GM20431 (cell line): ENCODE measurements around the gene RPL3.

ENCODE experiments used
- in situ Hi-C: fragments of 300-500 bp; cut with MseI, MboI; formaldehyde crosslinking; loops from one replicate; pipeline ENCODE4 v1.15.0; 2020; ENCODE audit warnings: low sequenced_read_pairs; ENCODE audit not compliant: unreplicated experiment

RPL3 gene

GRCh38 chr22:39289975-39290720 is 29.3 kb downstream of the RPL3 start:
- in situ Hi-C loops = no loop called here

DNA sequence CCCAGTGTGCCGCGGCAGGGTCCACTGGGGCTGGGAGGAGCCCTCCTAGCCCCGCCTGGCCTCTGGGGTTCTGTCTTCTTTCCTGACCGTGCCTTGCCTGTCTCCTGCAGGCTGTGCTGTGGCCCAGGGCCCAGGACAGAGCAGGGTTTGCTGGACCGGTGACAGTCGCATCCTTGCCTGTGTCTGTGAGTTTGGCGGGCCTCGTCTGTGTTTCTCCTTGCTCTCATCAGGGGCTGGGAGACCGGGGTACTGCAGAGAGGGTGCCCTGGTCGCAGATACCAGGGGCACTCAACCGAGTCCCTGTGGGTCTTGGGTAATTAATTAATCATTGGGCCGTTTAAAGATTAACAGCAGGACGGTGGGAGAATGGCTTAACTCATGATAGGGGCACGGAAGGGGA is 29.9 kb downstream of the RPL3 start:
- in situ Hi-C loops = no loop called here

DNA sequence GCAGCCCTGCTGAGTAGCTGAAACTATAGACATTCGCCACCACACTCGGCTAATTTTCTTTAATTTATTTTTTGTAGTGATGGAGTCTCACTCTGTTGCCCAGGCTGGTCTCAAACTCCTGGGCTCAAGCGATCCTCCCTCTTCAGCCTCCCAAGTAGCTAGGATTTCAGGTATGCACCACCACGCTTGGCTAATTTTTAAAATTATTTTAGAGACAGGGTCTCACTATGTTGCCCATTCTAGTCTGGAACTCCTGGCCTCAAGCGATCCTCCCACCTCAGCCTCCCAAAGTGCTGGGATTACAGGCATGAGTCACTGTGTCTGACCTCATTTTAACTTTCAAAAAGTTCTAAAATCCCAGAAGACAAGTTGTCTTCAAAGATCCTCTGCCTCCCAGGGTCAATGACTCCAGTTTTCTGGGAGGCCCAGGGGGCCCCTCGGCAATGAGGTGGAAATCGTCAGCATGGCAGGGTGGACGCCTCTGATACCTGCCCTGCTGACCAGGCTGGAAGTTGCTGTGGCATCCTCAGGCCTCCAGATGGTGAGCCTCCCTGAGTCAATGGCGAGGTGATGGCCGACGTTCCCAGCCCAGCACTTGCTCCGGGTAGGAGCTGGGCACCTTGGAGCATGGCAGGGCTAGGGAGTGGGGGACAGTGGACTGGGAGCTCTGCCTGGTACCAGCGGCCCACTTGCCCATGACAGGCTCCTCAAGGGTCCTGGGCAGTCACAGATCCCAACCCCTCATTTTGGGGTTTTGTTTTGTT is 31.1 kb downstream of the RPL3 start:
- in situ Hi-C loops = no loop called here

- in situ Hi-C loops = no loop called here
Observed at GRCh38 chr22:39287076-39287725, 32.2 kb downstream of the RPL3 start.

DNA sequence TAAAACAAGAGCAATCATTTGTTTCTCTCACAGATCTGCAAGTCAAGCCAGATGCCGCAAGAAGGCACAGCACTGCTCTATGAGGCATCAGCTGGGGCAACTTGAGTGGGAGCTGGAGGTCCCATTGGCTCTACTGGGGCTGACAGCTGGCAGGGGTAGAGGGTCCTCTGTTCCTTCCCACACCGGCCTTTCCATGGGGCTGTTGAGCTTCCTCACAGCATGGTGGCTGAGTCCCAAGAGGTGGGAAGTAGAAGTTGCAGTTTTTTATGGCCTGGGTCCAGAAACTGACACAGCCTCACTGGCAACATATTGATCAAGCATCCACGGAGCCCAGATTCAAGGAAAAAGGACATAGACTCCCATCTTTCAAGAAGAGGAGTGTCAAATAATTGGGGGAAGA is 34.4 kb downstream of the RPL3 start:
- in situ Hi-C loops = no loop called here

GRCh38 chr22:39284142-39284980 is 35.1 kb downstream of the RPL3 start:
- in situ Hi-C loops = no loop called here

DNA sequence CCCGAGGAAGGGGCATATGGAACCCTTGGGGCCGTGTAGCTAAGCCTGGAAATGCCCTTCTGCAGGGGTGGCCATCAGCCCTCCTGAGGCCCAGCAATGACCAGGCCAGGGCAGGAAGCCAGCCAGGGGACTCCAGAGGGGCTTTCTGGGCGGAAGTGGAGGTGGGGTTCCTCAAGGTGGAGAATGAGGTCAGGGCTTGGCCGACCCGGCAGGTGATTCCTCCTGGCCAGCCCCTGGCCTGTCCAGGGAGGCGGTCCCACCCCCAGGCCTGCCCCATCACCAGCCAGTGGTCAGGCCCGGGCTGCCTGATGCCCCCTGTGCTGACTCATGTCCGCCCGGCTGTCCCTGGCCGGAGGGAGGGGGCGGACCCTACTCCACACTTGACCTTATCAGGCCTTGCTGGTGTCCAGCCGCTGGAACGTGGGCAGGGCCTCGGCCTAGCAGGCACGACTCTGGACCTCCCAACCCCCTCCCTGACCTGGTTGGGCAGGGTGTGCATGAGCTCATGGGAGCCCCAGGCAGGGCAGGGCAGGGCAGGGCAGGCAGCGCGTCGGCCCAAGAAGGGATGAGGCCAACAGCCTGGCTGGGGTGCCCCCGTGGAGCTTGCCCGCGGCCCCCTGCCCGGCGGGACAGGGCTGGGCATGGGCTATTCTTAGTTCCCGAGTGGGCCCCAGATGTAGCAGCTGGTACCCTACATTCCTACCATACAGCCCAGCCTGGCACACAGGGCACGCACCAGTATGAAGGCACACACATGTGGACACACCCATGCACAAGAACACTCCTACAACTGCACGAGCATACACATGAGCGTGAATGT is 35.9 kb downstream of the RPL3 start:
- in situ Hi-C loops = no loop called here

DNA sequence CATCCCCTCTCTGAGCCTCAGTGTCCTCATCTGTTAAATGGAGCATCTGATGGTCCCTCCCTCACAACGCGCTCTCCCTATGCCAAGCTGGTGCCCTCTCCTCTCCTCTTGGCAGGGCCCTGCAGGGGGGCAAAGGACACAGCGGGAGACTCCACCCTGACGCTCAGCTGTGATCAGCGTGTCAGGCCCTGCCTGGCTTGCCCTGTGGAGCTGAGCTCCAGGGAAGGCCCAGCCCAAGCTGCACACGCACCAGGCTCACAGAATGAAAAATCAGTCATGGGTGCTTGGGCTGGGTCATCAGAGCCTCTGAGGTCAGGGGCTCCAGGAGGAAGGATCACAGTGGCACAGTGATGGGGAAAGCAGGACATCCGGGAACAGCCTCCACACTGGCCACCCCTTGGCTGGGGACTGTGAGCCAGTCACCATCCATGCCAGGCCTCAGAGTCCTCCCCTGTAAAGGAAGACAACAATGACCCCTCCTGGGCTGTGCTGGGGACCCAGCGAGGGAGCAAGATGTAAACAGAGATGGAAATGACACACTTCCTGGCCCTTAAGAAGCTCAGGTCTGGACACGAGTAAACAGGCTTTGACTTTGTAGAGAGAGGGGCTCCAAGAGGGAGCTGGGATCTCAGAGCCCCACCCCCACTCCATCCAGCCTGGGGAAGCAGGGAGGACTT is 36.6 kb downstream of the RPL3 start:
- in situ Hi-C loops = no loop called here

DNA sequence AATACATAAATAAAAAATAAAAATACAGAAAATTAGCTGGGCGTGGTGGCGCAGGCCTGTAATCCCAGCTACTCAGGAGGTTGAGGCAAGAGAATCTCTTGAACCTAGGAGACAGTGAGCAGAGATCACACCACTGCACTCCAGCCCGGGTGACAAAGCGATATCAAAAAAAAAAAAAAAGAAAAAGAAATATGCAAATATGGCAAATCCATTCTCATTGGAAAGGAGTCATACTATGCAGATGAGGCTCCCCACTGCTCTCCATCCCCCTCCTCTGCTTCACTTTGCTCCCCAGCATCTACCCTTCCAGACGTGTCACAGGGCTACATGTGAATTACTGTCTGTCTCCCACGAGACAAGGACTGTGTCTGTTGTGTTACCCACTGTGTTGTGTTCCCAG is 38.3 kb downstream of the RPL3 start:
- in situ Hi-C loops = no loop called here

DNA sequence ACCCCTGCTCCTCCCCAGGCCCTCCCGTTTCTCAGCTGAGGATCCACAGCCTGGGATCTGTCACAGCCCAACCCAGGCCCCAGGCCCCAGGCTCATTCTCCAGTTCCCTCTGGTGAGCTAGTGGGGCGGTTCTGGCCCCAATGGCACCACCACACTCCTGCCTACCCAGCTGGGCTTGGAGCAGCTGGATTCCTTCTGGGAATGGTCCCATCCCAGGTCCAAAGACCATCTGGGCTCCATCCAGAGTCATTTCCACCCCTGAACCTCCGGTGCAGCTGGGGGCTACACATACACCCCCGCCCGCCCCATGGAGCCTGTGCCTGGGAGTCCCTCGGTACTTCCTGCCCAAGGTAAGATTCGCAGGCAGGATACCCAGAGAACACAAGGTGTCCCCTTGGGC is 39.2 kb downstream of the RPL3 start:
- in situ Hi-C loops = no loop called here

- in situ Hi-C loops = no loop called here
Observed at GRCh38 chr22:39279170-39279850, 40.1 kb downstream of the RPL3 start.

DNA sequence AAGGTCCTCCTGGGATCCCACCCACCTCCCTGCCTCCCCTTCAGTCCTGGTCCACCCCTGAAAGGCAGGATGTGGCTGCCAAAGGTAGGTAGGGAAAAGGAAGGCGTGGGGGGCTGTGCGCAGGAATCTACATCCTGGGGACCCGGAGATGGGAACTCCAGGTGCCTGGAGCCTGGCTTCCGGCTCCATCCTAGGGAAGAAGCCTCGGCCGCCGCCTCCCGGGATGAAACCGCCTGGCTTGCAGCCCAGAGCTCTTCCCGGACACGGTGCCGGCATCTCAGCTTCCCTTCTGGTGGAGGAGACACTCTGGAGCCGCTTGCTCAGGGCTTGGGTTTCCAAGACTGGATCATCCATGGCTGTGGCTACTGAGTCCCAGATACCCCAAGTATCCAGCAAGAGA is 41.4 kb downstream of the RPL3 start:
- in situ Hi-C loops = no loop called here

GRCh38 chr22:39277142-39277607 is 42.2 kb downstream of the RPL3 start:
- in situ Hi-C loops = no loop called here

GRCh38 chr22:39276440-39277141 is 42.8 kb downstream of the RPL3 start:
- in situ Hi-C loops = no loop called here

DNA sequence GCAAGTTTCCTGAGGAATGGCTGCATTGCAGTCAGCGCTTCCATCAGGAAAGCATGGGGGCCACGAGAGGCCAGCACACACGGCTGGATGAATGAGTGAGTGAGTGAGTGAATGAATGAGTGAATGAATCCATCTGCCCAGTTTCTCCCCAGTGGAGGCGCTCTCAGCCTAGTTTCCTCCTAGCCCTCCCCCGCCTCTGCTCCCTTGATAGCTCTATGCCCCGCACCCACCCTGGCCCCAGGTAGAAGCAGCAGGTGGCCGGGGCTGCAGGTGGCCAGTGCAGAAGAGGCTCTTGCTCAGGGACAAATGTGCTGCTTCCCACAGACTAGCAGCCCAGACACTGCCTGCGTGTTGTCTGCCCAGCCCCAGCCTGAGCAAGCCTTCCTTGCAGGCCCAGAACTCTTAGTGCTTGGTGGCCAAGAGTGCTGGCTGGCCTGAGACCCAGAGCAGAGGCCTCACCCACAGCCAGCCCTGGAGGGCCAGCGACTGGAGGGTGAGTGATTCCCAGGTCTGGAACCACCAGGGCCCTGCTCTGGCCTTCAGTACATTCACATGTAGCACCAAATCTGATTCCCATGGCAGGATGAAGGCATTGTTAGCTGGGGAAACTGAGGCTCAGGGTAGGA is 43.5 kb downstream of the RPL3 start:
- in situ Hi-C loops = no loop called here

DNA sequence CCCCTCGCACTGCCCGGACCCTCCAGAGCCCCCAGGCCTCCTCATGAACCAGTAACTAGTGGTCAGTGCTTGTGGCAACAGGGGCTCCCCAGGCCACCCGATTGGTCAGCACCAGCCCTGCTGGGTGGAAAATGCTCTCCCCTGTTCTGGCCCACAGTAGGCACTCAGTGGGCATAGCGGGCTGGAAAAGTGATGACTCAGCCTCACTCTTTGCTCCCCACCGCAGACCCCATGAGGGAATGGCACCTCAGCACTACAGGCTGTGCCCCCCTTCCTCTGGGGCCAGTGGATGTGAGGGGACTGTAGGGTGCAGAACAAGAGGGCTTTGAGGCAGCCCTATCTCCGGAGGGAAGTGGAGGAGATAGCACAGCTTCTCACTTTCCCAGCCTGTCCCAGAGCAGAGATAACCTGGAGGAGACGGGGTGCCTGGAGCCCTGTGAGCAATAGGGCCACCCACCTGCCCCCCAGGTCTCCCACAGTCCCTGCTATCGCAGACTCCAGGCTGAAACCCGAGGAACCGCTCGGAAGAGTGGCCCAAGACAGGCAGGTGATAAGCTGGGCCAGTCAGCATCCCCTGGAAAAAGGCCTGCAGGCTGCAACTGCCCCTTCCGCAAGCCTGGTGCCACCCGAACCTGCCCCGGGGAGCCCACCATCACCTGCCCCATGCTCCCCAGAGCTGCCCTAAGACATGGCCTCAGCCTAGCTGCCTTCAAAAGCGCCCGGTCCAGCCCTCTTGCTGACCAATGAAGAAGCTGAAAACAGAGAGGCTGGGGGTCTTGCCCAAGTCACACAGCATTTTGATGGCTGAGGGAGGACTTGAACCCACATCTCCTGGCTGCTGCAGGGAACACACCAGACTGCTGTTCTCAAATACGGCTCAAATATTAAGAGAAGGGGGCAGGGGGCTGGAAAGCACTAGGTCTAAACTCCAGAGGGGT is 45.2 kb downstream of the RPL3 start:
- in situ Hi-C loops = no loop called here
